ENCODE data around the gene EIF4E2.

EIF4E2 gene

DNA sequence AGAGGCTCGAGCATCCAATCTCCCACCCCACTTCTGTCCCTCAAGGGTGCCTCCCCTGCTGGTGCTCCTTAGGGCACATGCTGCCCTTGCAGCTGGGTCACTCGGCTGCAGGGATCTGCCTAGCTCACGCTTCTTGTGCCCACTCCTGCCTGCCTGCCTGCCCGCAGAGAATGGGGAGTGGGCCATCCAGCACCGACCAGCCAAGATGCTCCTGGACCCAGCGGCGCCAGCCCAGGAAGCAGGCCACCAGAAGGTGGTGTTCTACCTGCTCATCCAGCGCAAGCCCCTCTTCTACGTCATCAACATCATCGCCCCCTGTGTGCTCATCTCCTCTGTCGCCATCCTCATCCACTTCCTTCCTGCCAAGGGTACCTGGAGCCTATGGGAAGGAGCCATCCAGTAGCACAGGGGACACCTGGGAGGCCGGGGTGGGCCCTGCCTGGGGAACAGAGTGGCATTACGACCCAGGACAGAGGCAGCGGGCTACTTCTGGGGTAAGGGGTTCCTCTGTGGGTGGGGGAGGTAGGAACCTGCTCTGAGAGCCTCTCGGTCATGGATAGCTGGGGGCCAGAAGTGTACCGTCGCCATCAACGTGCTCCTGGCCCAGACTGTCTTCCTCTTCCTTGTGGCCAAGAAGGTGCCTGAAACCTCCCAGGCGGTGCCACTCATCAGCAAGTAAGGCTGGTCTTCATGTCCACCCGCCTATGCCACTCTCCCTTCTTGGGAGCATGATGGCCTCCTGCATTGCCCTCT is 7.6 kb upstream of the EIF4E2 start:
- Histone ChIP-seq H2BK15ac (ENCODE audit: low read length) (no peak overlapping the region), H4K91ac (ENCODE audit: low read depth, low read length, poor library complexity) (no peak overlapping the region), H2BK12ac (ENCODE audit: low read length) (no peak overlapping the region), H3K4me2 (ENCODE audit: insufficient read depth, low read length, poor library complexity, severe bottlenecking) (no peak overlapping the region), H3K27me3 (ENCODE audit: control insufficient read depth in 3 of 3, insufficient read depth in 3 of 3, low read depth in 1 of 3, low read length in 3 of 3) (no peaks in the 10 kb centered on the region), H3K9ac (ENCODE audit: low read depth, low read length, poor library complexity) (no peak overlapping the region), H4K8ac (ENCODE audit: low read depth, low read length) (no peak overlapping the region), H3K4ac (ENCODE audit: low read length) (no peak overlapping the region), H3K23ac (ENCODE audit: low read depth, low read length, poor library complexity) (peak overlapping the region; percentile 47), H2AFZ (ENCODE audit: low read length) (no peak overlapping the region), H2BK5ac (ENCODE audit: low read length) (no peak overlapping the region), H3K4me3 (ENCODE audit: low read length in 2 of 2) (no peak overlapping the region), H3K9me3 (replicated peaks in 1 of 2; ENCODE audit: control insufficient read depth in 2 of 2, insufficient read depth in 1 of 2, low read depth in 1 of 2, low read length in 2 of 2) (peaks cover 0 to 6% of the 10 kb centered on the region in 2 donors), H3K79me1 (ENCODE audit: low read depth, low read length) (peaks cover 6% of the 10 kb centered on the region), H2BK120ac (ENCODE audit: low read depth, low read length) (no peak overlapping the region), H3K4me1 (ENCODE audit: control insufficient read depth in 2 of 2, insufficient read depth in 1 of 2, low read depth in 1 of 2, low read length in 2 of 2) (peaks cover 6 to 15% of the 10 kb centered on the region in 2 donors), H3K36me3 (replicated peaks in 1 of 2; ENCODE audit: control insufficient read depth in 2 of 2, insufficient read depth in 2 of 2, low read length in 2 of 2) (peaks cover 13 to 30% of the 10 kb centered on the region in 2 donors), H3K18ac (ENCODE audit: low read length) (no peak overlapping the region), H2AK5ac (ENCODE audit: low read depth, low read length) (peak overlapping the region; percentile 22), H3K14ac (ENCODE audit: low read length) (no peak overlapping the region), H3K27ac (replicated peaks; ENCODE audit: low read length) (no peak overlapping the region)
- no CpG with 5 or more reads among the region's 20 CpGs for WGBS, 2 donors (ENCODE audit: extremely low coverage in 2 of 2, insufficient read length in 2 of 2, insufficient replicate concordance in 1 of 2)
- DNase-seq (ENCODE audit: low spot score), result no peak

DNA sequence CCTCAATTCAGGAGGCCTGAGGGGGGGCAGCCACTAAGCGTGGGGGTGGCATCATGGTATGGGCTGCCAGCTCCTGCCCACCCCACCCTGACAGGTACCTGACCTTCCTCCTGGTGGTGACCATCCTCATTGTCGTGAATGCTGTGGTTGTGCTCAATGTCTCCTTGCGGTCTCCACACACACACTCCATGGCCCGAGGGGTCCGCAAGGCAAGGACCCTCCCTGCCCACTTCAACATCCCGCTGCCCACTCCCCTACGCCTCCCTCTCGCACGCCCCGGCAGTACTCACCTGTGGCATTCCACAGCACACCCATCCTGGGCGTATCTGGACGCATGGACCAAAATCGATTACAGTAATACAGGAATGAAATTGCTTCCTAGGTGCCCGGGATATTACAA is 7.0 kb upstream of the EIF4E2 start:
- Histone ChIP-seq H3K9me3 (replicated peaks in 1 of 2; ENCODE audit: control insufficient read depth in 2 of 2, insufficient read depth in 1 of 2, low read depth in 1 of 2, low read length in 2 of 2) (peaks cover 0 to 11% of the 10 kb centered on the region in 2 donors), H3K27ac (replicated peaks; ENCODE audit: low read length) (no peak overlapping the region), H3K9ac (ENCODE audit: low read depth, low read length, poor library complexity) (no peak overlapping the region), H2BK120ac (ENCODE audit: low read depth, low read length) (no peak overlapping the region), H3K4me3 (ENCODE audit: low read length in 2 of 2) (peak overlapping the region in 1 of 2 donors; percentile 41), H3K14ac (ENCODE audit: low read length) (no peak overlapping the region), H3K18ac (ENCODE audit: low read length) (no peak overlapping the region), H2BK5ac (ENCODE audit: low read length) (no peak overlapping the region), H3K4me2 (ENCODE audit: insufficient read depth, low read length, poor library complexity, severe bottlenecking) (no peak overlapping the region), H2AK5ac (ENCODE audit: low read depth, low read length) (no peak overlapping the region), H4K8ac (ENCODE audit: low read depth, low read length) (no peak overlapping the region), H3K23ac (ENCODE audit: low read depth, low read length, poor library complexity) (peak overlapping the region; percentile 47), H4K91ac (ENCODE audit: low read depth, low read length, poor library complexity) (no peak overlapping the region), H3K4me1 (ENCODE audit: control insufficient read depth in 2 of 2, insufficient read depth in 1 of 2, low read depth in 1 of 2, low read length in 2 of 2) (peaks cover 6 to 12% of the 10 kb centered on the region in 2 donors), H3K79me1 (ENCODE audit: low read depth, low read length) (peaks cover 6% of the 10 kb centered on the region), H2BK12ac (ENCODE audit: low read length) (no peak overlapping the region), H3K27me3 (ENCODE audit: control insufficient read depth in 3 of 3, insufficient read depth in 3 of 3, low read depth in 1 of 3, low read length in 3 of 3) (no peaks in the 10 kb centered on the region), H2AFZ (ENCODE audit: low read length) (no peak overlapping the region), H3K36me3 (replicated peaks in 1 of 2; ENCODE audit: control insufficient read depth in 2 of 2, insufficient read depth in 2 of 2, low read length in 2 of 2) (peaks cover 13 to 35% of the 10 kb centered on the region in 2 donors), H3K4ac (ENCODE audit: low read length) (no peak overlapping the region), H2BK15ac (ENCODE audit: low read length) (no peak overlapping the region)
- no CpG with 5 or more reads among the region's 14 CpGs for WGBS, 2 donors (ENCODE audit: extremely low coverage in 2 of 2, insufficient read length in 2 of 2, insufficient replicate concordance in 1 of 2)
- DNase-seq (ENCODE audit: low spot score), result no peak

DNA sequence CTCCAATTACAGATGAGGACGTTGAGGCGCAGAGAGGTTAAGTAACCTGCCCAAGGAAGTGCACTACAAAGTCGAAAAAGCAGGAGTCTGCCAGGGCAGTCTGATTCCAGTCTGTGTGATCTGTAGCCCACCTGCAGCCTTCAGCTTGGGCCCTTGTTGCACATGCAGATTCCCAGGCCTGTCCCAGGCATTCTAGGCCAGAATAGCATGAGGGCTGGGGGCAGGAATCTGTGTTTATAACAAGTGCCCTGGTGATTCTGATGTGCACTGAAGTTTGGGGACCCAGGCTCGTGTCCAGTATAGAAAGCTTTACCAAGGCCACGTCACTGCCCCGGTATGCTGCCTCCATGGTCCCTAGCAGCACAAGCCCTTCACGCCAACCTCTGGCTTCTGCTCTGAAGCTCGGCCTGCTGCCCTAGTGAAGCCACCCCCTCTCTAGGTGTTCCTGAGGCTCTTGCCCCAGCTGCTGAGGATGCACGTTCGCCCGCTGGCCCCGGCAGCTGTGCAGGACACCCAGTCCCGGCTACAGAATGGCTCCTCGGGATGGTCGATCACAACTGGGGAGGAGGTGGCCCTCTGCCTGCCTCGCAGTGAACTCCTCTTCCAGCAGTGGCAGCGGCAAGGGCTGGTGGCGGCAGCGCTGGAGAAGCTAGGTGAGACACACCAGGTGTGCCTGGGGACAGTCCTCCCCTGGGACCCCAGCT is 6.4 kb upstream of the EIF4E2 start:
- WGBS, 2 donors (ENCODE audit: extremely low coverage in 2 of 2, insufficient read length in 2 of 2, insufficient replicate concordance in 1 of 2), result no CpG with 5 or more reads among the region's 19 CpGs
- H2AK5ac ChIP-seq (ENCODE audit: low read depth, low read length), result no peak overlapping the region
- no peak overlapping the region for H4K8ac ChIP-seq (ENCODE audit: low read depth, low read length)
- H3K27ac ChIP-seq (replicated peaks; ENCODE audit: low read length), result no peak overlapping the region
- peak overlapping the region; percentile 53 for H2BK120ac ChIP-seq (ENCODE audit: low read depth, low read length)
- H2BK5ac ChIP-seq (ENCODE audit: low read length), result no peak overlapping the region
- no peak overlapping the region for H4K91ac ChIP-seq (ENCODE audit: low read depth, low read length, poor library complexity)
- H2BK15ac ChIP-seq (ENCODE audit: low read length), result no peak overlapping the region
- H3K4ac ChIP-seq (ENCODE audit: low read length), result no peak overlapping the region
- H3K27me3 ChIP-seq (ENCODE audit: control insufficient read depth in 3 of 3, insufficient read depth in 3 of 3, low read depth in 1 of 3, low read length in 3 of 3), result no peaks in the 10 kb centered on the region
- peaks cover 13 to 39% of the 10 kb centered on the region in 2 donors for H3K36me3 ChIP-seq (replicated peaks in 1 of 2; ENCODE audit: control insufficient read depth in 2 of 2, insufficient read depth in 2 of 2, low read length in 2 of 2)
- H3K23ac ChIP-seq (ENCODE audit: low read depth, low read length, poor library complexity), result peak overlapping the region; percentile 10
- peaks cover 6% of the 10 kb centered on the region for H3K79me1 ChIP-seq (ENCODE audit: low read depth, low read length)
- H3K4me1 ChIP-seq (ENCODE audit: control insufficient read depth in 2 of 2, insufficient read depth in 1 of 2, low read depth in 1 of 2, low read length in 2 of 2), result peaks cover 6 to 9% of the 10 kb centered on the region in 2 donors
- H3K4me2 ChIP-seq (ENCODE audit: insufficient read depth, low read length, poor library complexity, severe bottlenecking), result no peak overlapping the region
- H3K4me3 ChIP-seq (ENCODE audit: low read length in 2 of 2), result no peak overlapping the region
- H2BK12ac ChIP-seq (ENCODE audit: low read length), result no peak overlapping the region
- H3K14ac ChIP-seq (ENCODE audit: low read length), result peak overlapping the region; percentile 92
- no peak overlapping the region for H3K9ac ChIP-seq (ENCODE audit: low read depth, low read length, poor library complexity)
- no peak overlapping the region for H2AFZ ChIP-seq (ENCODE audit: low read length)
- H3K9me3 ChIP-seq (replicated peaks in 1 of 2; ENCODE audit: control insufficient read depth in 2 of 2, insufficient read depth in 1 of 2, low read depth in 1 of 2, low read length in 2 of 2), result peaks cover 0 to 17% of the 10 kb centered on the region in 2 donors
- H3K18ac ChIP-seq (ENCODE audit: low read length), result peak overlapping the region; percentile 73
- no peak for DNase-seq (ENCODE audit: low spot score)

DNA sequence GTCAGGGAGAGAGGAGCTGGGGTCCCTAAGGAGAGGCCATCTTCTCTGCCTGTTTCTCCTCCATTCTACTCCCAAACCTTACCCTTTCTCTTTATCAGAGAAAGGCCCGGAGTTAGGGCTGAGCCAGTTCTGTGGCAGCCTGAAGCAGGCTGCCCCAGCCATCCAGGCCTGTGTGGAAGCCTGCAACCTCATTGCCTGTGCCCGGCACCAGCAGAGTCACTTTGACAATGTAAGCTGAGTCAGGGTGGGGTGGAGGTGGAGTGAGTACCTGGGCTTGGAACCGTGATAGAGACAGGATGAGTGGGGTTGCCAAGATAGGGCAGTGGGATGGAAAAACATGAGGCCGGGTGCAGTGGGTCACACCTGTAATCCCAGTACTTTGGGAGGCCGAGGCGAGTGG is 5.8 kb upstream of the EIF4E2 start:
- Histone ChIP-seq H3K4ac (ENCODE audit: low read length) (no peak overlapping the region), H3K79me1 (ENCODE audit: low read depth, low read length) (peaks cover 6% of the 10 kb centered on the region), H3K4me1 (ENCODE audit: control insufficient read depth in 2 of 2, insufficient read depth in 1 of 2, low read depth in 1 of 2, low read length in 2 of 2) (peaks cover 0 to 4% of the 10 kb centered on the region in 2 donors), H3K36me3 (replicated peaks in 1 of 2; ENCODE audit: control insufficient read depth in 2 of 2, insufficient read depth in 2 of 2, low read length in 2 of 2) (peaks cover 13 to 39% of the 10 kb centered on the region in 2 donors), H3K14ac (ENCODE audit: low read length) (peak overlapping the region; percentile 92), H3K4me3 (ENCODE audit: low read length in 2 of 2) (no peak overlapping the region), H2AK5ac (ENCODE audit: low read depth, low read length) (no peak overlapping the region), H3K9me3 (replicated peaks in 1 of 2; ENCODE audit: control insufficient read depth in 2 of 2, insufficient read depth in 1 of 2, low read depth in 1 of 2, low read length in 2 of 2) (peaks cover 0 to 19% of the 10 kb centered on the region in 2 donors), H4K91ac (ENCODE audit: low read depth, low read length, poor library complexity) (no peak overlapping the region), H3K18ac (ENCODE audit: low read length) (no peak overlapping the region), H4K8ac (ENCODE audit: low read depth, low read length) (no peak overlapping the region), H2BK120ac (ENCODE audit: low read depth, low read length) (no peak overlapping the region), H2BK12ac (ENCODE audit: low read length) (no peak overlapping the region), H3K27ac (replicated peaks; ENCODE audit: low read length) (no peak overlapping the region), H3K27me3 (ENCODE audit: control insufficient read depth in 3 of 3, insufficient read depth in 3 of 3, low read depth in 1 of 3, low read length in 3 of 3) (no peaks in the 10 kb centered on the region), H3K4me2 (ENCODE audit: insufficient read depth, low read length, poor library complexity, severe bottlenecking) (no peak overlapping the region), H2AFZ (ENCODE audit: low read length) (no peak overlapping the region), H3K23ac (ENCODE audit: low read depth, low read length, poor library complexity) (no peak overlapping the region), H2BK5ac (ENCODE audit: low read length) (no peak overlapping the region), H2BK15ac (ENCODE audit: low read length) (no peak overlapping the region), H3K9ac (ENCODE audit: low read depth, low read length, poor library complexity) (no peak overlapping the region)
- no CpG with 5 or more reads among the region's 6 CpGs for WGBS, 2 donors (ENCODE audit: extremely low coverage in 2 of 2, insufficient read length in 2 of 2, insufficient replicate concordance in 1 of 2)
- DNase-seq (ENCODE audit: low spot score), result no peak
